ENCODE results near the gene GRAP2. TPM values are rescaled to one million over a fixed set of nuclear protein-coding genes. Genes with fewer than 3 reads are reported as not detected.

Gene GRAP2
- total and polyA plus RNA-seq, 2 experiments from 2014 or later, result 0.42 TPM; not detected in 1

DNA sequence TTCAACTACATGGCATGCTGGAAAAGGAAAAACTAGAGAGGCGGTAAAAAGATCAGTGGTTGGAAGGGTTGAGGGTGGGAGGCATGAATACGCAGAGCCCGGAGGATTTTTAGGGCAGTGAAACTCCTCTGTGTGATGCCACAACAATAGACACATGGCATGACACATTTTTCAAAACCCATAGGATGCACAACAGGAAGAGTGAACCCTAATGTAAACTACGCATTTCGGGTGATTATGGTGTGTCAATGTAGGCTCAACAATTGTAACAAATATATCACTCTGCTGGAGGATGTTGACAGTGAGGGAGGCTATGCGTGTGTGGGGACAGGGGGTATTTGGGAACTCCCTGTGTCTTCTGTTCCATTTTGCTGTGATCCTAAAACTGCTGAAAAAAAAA, 78.2 kb downstream of the GRAP2 start:
- Mint-ChIP-seq H3K27me3 (ENCODE audit: insufficient read depth, low read depth, poor library complexity) (peaks cover 8% of the 10 kb centered on the region), H3K9me3 (no peaks in the 10 kb centered on the region), H3K36me3 (ENCODE audit: low read depth) (no peaks in the 10 kb centered on the region), H3K4me3 (no peak overlapping the region), H3K4me1 (no peaks in the 10 kb centered on the region), H3K27ac (no peak overlapping the region)
- Histone ChIP-seq H3K36me3 (ENCODE audit: insufficient read depth) (no peaks in the 10 kb centered on the region), H2AFZ (no peak overlapping the region), H3F3A (replicated peaks; ENCODE audit: low read depth) (no peaks in the 10 kb centered on the region), H3K9me2 (ENCODE audit: insufficient read depth) (no peaks in the 10 kb centered on the region), H3K79me2 (replicated peaks; ENCODE audit: insufficient read depth) (no peaks in the 10 kb centered on the region), H3K27ac (ENCODE audit: low read depth) (no peak overlapping the region), H3K4me1 (ENCODE audit: insufficient read depth) (no peaks in the 10 kb centered on the region), H3K4me3 (no peak overlapping the region), H4K20me1 (replicated peaks; ENCODE audit: insufficient read depth) (no peaks in the 10 kb centered on the region), H3K4me2 (no peak overlapping the region), H3K27me3 (ENCODE audit: insufficient read depth) (no peaks in the 10 kb centered on the region)
- DNase-seq (ENCODE audit: low spot score) (no peak), ATAC-seq (no peak)
- TF ChIP-seq NANOG (IDR thresholded peaks at IDR 0.05; ENCODE audit: borderline replicate concordance) (no peak), JUNB (IDR thresholded peaks at IDR 0.05; ENCODE audit: unreplicated experiment) (no peak), CREB1 (CRISPR knock-in tag; IDR thresholded peaks at IDR 0.05; ENCODE audit: low read depth) (no peak)
- TF ChIP-seq, protein P1, sequence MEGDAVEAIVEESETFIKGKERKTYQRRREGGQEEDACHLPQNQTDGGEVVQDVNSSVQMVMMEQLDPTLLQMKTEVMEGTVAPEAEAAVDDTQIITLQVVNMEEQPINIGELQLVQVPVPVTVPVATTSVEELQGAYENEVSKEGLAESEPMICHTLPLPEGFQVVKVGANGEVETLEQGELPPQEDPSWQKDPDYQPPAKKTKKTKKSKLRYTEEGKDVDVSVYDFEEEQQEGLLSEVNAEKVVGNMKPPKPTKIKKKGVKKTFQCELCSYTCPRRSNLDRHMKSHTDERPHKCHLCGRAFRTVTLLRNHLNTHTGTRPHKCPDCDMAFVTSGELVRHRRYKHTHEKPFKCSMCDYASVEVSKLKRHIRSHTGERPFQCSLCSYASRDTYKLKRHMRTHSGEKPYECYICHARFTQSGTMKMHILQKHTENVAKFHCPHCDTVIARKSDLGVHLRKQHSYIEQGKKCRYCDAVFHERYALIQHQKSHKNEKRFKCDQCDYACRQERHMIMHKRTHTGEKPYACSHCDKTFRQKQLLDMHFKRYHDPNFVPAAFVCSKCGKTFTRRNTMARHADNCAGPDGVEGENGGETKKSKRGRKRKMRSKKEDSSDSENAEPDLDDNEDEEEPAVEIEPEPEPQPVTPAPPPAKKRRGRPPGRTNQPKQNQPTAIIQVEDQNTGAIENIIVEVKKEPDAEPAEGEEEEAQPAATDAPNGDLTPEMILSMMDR (conservative IDR thresholded peaks at IDR 0.05; ENCODE audit: low read depth in 2 of 2), result no peak

DNA sequence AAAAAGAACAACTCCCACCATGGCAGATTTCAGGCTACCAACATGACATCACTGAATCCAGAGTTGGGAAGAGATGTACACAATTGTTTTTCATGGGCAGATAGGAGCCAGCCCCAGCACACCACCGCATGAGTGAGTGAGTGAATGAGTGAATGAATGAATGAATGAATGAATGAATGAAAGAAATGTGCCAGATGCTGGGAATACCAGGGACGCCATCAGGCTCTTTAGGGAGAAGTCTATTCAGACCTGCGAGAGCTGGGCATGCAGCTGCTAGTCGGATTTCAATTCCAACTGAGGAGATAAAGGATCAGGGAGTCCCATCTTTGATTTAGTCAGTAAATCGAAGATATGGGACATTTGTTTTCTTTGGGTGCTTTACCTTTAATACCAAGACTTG, 78.6 kb downstream of the GRAP2 start:
- no peak overlapping the region for H3K4me3 Mint-ChIP-seq
- H3K79me2 ChIP-seq (replicated peaks; ENCODE audit: insufficient read depth), result no peaks in the 10 kb centered on the region
- no peak overlapping the region for H3K4me2 ChIP-seq
- H3K4me1 Mint-ChIP-seq, result no peaks in the 10 kb centered on the region
- no peak overlapping the region for H3K27ac Mint-ChIP-seq
- peaks cover 8% of the 10 kb centered on the region for H3K27me3 Mint-ChIP-seq (ENCODE audit: insufficient read depth, low read depth, poor library complexity)
- H3K9me2 ChIP-seq (ENCODE audit: insufficient read depth), result no peaks in the 10 kb centered on the region
- no peak for DNase-seq (ENCODE audit: low spot score)
- no peak for ATAC-seq
- H3K9me3 Mint-ChIP-seq, result no peaks in the 10 kb centered on the region
- TF ChIP-seq, protein P1 (conservative IDR thresholded peaks at IDR 0.05; ENCODE audit: low read depth in 2 of 2), result no peak
- TF ChIP-seq CREB1 (CRISPR knock-in tag; IDR thresholded peaks at IDR 0.05; ENCODE audit: low read depth) (no peak), EZH2 (IDR thresholded peaks at IDR 0.05; ENCODE audit: low read depth, unreplicated experiment) (no peak), NANOG (IDR thresholded peaks at IDR 0.05; ENCODE audit: borderline replicate concordance) (no peak), EZH2phosphoT487 (IDR thresholded peaks at IDR 0.05; ENCODE audit: unreplicated experiment) (no peak)
- TF ChIP-seq, protein P2, sequence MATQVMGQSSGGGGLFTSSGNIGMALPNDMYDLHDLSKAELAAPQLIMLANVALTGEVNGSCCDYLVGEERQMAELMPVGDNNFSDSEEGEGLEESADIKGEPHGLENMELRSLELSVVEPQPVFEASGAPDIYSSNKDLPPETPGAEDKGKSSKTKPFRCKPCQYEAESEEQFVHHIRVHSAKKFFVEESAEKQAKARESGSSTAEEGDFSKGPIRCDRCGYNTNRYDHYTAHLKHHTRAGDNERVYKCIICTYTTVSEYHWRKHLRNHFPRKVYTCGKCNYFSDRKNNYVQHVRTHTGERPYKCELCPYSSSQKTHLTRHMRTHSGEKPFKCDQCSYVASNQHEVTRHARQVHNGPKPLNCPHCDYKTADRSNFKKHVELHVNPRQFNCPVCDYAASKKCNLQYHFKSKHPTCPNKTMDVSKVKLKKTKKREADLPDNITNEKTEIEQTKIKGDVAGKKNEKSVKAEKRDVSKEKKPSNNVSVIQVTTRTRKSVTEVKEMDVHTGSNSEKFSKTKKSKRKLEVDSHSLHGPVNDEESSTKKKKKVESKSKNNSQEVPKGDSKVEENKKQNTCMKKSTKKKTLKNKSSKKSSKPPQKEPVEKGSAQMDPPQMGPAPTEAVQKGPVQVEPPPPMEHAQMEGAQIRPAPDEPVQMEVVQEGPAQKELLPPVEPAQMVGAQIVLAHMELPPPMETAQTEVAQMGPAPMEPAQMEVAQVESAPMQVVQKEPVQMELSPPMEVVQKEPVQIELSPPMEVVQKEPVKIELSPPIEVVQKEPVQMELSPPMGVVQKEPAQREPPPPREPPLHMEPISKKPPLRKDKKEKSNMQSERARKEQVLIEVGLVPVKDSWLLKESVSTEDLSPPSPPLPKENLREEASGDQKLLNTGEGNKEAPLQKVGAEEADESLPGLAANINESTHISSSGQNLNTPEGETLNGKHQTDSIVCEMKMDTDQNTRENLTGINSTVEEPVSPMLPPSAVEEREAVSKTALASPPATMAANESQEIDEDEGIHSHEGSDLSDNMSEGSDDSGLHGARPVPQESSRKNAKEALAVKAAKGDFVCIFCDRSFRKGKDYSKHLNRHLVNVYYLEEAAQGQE (IDR thresholded peaks at IDR 0.05; ENCODE audit: unreplicated experiment), result no peak
- no peaks in the 10 kb centered on the region for H3F3A ChIP-seq (replicated peaks; ENCODE audit: low read depth)
- no peaks in the 10 kb centered on the region for H3K36me3 ChIP-seq (ENCODE audit: insufficient read depth)
- H3K4me3 ChIP-seq, result no peak overlapping the region
- H2AFZ ChIP-seq, result no peak overlapping the region
- no peaks in the 10 kb centered on the region for H4K20me1 ChIP-seq (replicated peaks; ENCODE audit: insufficient read depth)
- no peak overlapping the region for H3K27ac ChIP-seq (ENCODE audit: low read depth)
- no peaks in the 10 kb centered on the region for H3K4me1 ChIP-seq (ENCODE audit: insufficient read depth)
- H3K36me3 Mint-ChIP-seq (ENCODE audit: low read depth), result no peaks in the 10 kb centered on the region
- no peaks in the 10 kb centered on the region for H3K27me3 ChIP-seq (ENCODE audit: insufficient read depth)
